GM12874 (cell line): ENCODE results near the gene SLC17A1.

Experiments used
- CTCF ChIP-seq: IDR thresholded peaks from 2 replicates; pipeline ENCODE4 v1.5.1; 2011; ENCODE audit warnings: low read depth, mild to moderate bottlenecking, control low read depth, low read length, moderate library complexity; ENCODE audit not compliant: insufficient read depth

The SLC17A1 gene

GRCh38 chr6:25781134-25781533 lies 50.7 kb downstream of the SLC17A1 start:
- TF ChIP-seq CTCF: no peak

- TF ChIP-seq CTCF: no peak
Observed at GRCh38 chr6:25777856-25778649, 53.8 kb downstream of the SLC17A1 start.

GRCh38 chr6:25777031-25777430 lies 54.8 kb downstream of the SLC17A1 start:
- no peak for TF ChIP-seq CTCF

- no peak for TF ChIP-seq CTCF
Observed at GRCh38 chr6:25774120-25774715, 57.6 kb downstream of the SLC17A1 start.

- no peak for TF ChIP-seq CTCF
Observed at GRCh38 chr6:25769983-25770382, 61.9 kb downstream of the SLC17A1 start.

GRCh38 chr6:25768566-25768965 lies 63.3 kb downstream of the SLC17A1 start:
- no peak for TF ChIP-seq CTCF

- no peak for TF ChIP-seq CTCF
Observed at GRCh38 chr6:25764611-25765010, 67.2 kb downstream of the SLC17A1 start.
